Keratinocyte (primary cell): ENCODE measurements around the gene FBLN1. TPM values are rescaled to one million over a fixed set of nuclear protein-coding genes. Genes with fewer than 3 reads are reported as not detected.
"Not testable (repeated sequence)": the region's sequence is repeated elsewhere in the genome, so short reads cannot be mapped to it uniquely, and the experiment has no call there.

Experiments used
- DNase-seq: peaks from one replicate; pipeline ENCODE4 v3.0.0-alpha.2; 2011; ENCODE audit warnings: low read depth, missing footprints, low spot score
- FAIRE-seq: peaks from 2 replicates; lab custom pipeline; 2011; peaks lifted over from hg19 to GRCh38; lab: Jason Lieb, UNC
- H2AFZ ChIP-seq: 2 replicates; pipeline ENCODE4 v1.6.0; 2012; ENCODE audit warnings: low read length, control low read depth, inconsistent platforms; ENCODE audit not compliant: control insufficient read depth
- H3K27ac ChIP-seq: 2 replicates; pipeline ENCODE4 v1.5.1; 2011; ENCODE audit warnings: low read length; ENCODE audit not compliant: control insufficient read depth, insufficient read depth
- H3K27me3 ChIP-seq: 3 replicates; pipeline ENCODE4 v1.6.0; 2011; ENCODE audit warnings: low read length; ENCODE audit not compliant: control insufficient read depth, insufficient read depth; ENCODE audit errors: extremely low read depth
- H3K36me3 ChIP-seq, 2 experiments: 2 replicates in 1 of 2; 3 replicates in 1 of 2; pipeline ENCODE4 v1.5.1; 2011; ENCODE audit warnings: low read length in 2 of 2, mild to moderate bottlenecking in 1 of 2; ENCODE audit not compliant: control insufficient read depth in 2 of 2, insufficient read depth in 2 of 2; ENCODE audit errors: extremely low read depth in 1 of 2
- H3K4me1 ChIP-seq: 3 replicates; pipeline ENCODE4 v1.5.1; 2011; ENCODE audit warnings: low read length; ENCODE audit not compliant: control insufficient read depth, insufficient read depth; ENCODE audit errors: extremely low read depth
- H3K4me2 ChIP-seq: 3 replicates; pipeline ENCODE4 v1.6.0; 2011; ENCODE audit warnings: low read depth, low read length; ENCODE audit not compliant: control insufficient read depth, insufficient read depth; ENCODE audit errors: extremely low read depth
- H3K4me3 ChIP-seq, 3 experiments: fragments of 200-600 bp in 1 of 3; sonication (generic) in 1 of 3; 2 replicates in 2 of 3; 3 replicates in 1 of 3; pipeline ENCODE4 v1.5.1; 2011 to 2016; ENCODE audit warnings: low read length in 3 of 3, mild to moderate bottlenecking in 3 of 3, control low read depth in 2 of 3, inconsistent platforms in 1 of 3, low read depth in 1 of 3, mixed read lengths in 1 of 3, mixed run types in 1 of 3, moderate library complexity in 1 of 3; ENCODE audit not compliant: control insufficient read depth in 2 of 3, insufficient read depth in 2 of 3; ENCODE audit errors: extremely low read depth in 1 of 3
- H3K79me2 ChIP-seq: 2 replicates; pipeline ENCODE4 v1.6.0; 2012; ENCODE audit warnings: low read length; ENCODE audit not compliant: control insufficient read depth, insufficient read depth
- H3K9ac ChIP-seq: 3 replicates; pipeline ENCODE4 v1.6.0; 2011; ENCODE audit warnings: low read length; ENCODE audit not compliant: control insufficient read depth, insufficient read depth; ENCODE audit errors: extremely low read depth
- H3K9me1 ChIP-seq: 3 replicates; pipeline ENCODE4 v1.6.0; 2011; ENCODE audit warnings: low read length; ENCODE audit not compliant: control insufficient read depth, insufficient read depth; ENCODE audit errors: extremely low read depth
- H3K9me3 ChIP-seq: 2 replicates; pipeline ENCODE4 v1.5.1; 2012; ENCODE audit warnings: low read depth, low read length; ENCODE audit not compliant: control insufficient read depth
- H4K20me1 ChIP-seq: 3 replicates; pipeline ENCODE4 v1.6.0; 2011; ENCODE audit warnings: low read length; ENCODE audit not compliant: control insufficient read depth, insufficient read depth; ENCODE audit errors: extremely low read depth
- EZH2 ChIP-seq: IDR thresholded peaks from one replicate; pipeline ENCODE4 v1.6.1; 2012; ENCODE audit warnings: inconsistent platforms, mild to moderate bottlenecking, low read length, moderate library complexity
- dilution Hi-C: fragments of 300-500 bp; cut with MboI; formaldehyde crosslinking; loops from one replicate; pipeline ENCODE4 v1.7.0; 2020; ENCODE audit warnings: low sequenced_read_pairs; ENCODE audit not compliant: extremely low pct_ligation_motif_present
- polyA plus RNA-seq, 5 experiments: library from polyadenylated mRNA; depleted of rRNA in 3 of 5; stranded (reverse) in 3 of 5; stranded (forward) in 1 of 5; unstranded in 1 of 5; fragments of >200 nt; gene quantifications; 1 replicate in 1 of 5; 2 replicates in 3 of 5; 3 replicates in 1 of 5; pipeline versions ENCODE4 v1.2.1 to v1.2.3, GENCODE V29; 2011 to 2012; ENCODE audit warnings: missing spikeins in 2 of 5, low read depth in 1 of 5, low replicate concordance in 1 of 5
- TF ChIP-seq, protein P1 (sequence below), 3 experiments: IDR thresholded peaks in 1 of 3; conservative IDR thresholded peaks in 1 of 3; optimal IDR thresholded peaks in 1 of 3; 2 replicates in 2 of 3; 3 replicates in 1 of 3; pipeline versions ENCODE3 to v1.5.1; 2011; ENCODE audit warnings: low read length in 3 of 3, mild to moderate bottlenecking in 3 of 3, moderate library complexity in 2 of 3, control low read depth in 1 of 3, inconsistent platforms in 1 of 3; ENCODE audit not compliant: insufficient read depth in 2 of 3; ENCODE audit errors: extremely low read depth in 1 of 3

Gene FBLN1
- polyA plus RNA-seq, 1 donor (not counting 4 experiments of a cell fraction or from before 2014, with no cell fraction given): 13.7 TPM

DNA sequence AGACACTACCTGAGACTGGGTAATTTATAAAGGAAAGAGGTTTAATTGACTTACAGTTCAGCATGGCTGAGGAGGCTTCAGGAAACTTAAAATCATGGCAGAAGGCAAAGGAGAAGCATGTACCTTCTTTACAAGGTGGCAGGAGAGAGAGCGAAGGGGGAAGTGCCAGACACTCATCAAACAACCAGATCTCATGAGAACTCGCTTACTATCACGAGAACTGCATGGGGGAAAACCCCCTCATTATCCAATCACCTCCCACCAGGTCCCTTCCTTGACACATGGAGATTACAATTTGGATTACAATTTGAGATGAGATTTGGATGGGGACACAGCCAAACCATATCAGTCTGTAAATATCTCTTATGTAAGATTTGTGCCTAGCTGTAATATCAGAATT is 118.0 kb downstream of the FBLN1 start:
- FAIRE-seq (no peak), DNase-seq (no peak)
- H3K27ac ChIP-seq: no peak overlapping the region
- no peak overlapping the region for H3K4me2 ChIP-seq
- H3K9me3 ChIP-seq: no peaks in the 10 kb centered on the region
- no peaks in the 10 kb centered on the region for H3K36me3 ChIP-seq
- H3K9me1 ChIP-seq: no peaks in the 10 kb centered on the region
- TF ChIP-seq, protein P1, sequence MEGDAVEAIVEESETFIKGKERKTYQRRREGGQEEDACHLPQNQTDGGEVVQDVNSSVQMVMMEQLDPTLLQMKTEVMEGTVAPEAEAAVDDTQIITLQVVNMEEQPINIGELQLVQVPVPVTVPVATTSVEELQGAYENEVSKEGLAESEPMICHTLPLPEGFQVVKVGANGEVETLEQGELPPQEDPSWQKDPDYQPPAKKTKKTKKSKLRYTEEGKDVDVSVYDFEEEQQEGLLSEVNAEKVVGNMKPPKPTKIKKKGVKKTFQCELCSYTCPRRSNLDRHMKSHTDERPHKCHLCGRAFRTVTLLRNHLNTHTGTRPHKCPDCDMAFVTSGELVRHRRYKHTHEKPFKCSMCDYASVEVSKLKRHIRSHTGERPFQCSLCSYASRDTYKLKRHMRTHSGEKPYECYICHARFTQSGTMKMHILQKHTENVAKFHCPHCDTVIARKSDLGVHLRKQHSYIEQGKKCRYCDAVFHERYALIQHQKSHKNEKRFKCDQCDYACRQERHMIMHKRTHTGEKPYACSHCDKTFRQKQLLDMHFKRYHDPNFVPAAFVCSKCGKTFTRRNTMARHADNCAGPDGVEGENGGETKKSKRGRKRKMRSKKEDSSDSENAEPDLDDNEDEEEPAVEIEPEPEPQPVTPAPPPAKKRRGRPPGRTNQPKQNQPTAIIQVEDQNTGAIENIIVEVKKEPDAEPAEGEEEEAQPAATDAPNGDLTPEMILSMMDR (optimal IDR thresholded peaks at IDR 0.05 in 1 of 3, IDR thresholded peaks at IDR 0.05 in 1 of 3, conservative IDR thresholded peaks at IDR 0.05 in 1 of 3; ENCODE audit: extremely low read depth in 1 of 3, insufficient read depth in 2 of 3, low read length in 3 of 3): no peak
- no peak for TF ChIP-seq EZH2
- H3K27me3 ChIP-seq: no peaks in the 10 kb centered on the region
- no peaks in the 10 kb centered on the region for H4K20me1 ChIP-seq
- H3K4me1 ChIP-seq: peaks cover 18% of the 10 kb centered on the region
- no peak overlapping the region for H3K9ac ChIP-seq
- H2AFZ ChIP-seq: no peak overlapping the region
- dilution Hi-C loops: no loop called here
- H3K79me2 ChIP-seq: no peaks in the 10 kb centered on the region
- H3K4me3 ChIP-seq: no peak overlapping the region

DNA sequence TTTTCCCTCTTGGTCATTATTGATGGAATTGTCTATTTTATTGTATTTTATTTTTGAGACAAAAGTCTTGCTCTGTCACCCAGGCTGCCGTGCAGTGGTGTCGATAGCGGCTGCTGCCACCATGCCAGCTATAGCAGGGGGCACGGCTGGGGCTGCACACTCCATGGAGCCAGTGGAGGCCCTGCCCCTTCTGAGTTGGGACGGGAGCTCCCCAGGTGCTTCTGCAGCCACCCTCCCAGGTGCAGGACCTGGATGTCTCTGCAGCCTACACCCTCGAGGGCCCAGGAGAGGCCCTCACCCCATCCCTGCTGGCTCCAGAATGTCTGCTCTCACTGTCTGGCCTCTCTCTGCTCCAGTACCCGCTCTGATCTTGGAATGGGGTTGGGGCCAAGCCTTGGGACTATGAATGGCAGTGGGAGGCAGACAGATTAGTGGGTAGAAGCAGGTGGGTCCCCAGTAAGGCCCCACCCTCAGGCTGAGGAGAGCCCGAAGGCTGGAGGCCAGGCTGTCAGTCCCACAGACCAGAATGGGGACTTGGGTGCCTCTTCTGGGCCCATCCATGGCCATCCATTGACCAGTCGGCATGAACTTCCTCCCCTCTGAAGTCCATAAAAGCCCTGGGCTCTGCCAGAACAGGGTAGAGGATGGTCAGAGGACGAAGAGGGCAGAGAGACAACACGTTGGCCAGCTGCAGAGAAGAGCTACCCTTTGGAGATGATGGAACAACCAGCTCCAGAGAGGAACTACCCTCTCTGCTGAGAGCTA is 119.3 kb downstream of the FBLN1 start:
- no peaks in the 10 kb centered on the region for H3K79me2 ChIP-seq
- H3K9ac ChIP-seq: no peak overlapping the region
- no peaks in the 10 kb centered on the region for H3K27me3 ChIP-seq
- no peaks in the 10 kb centered on the region for H3K9me1 ChIP-seq
- DNase-seq (no peak), FAIRE-seq (no peak)
- H4K20me1 ChIP-seq: no peaks in the 10 kb centered on the region
- H3K27ac ChIP-seq: no peak overlapping the region
- no peaks in the 10 kb centered on the region for H3K36me3 ChIP-seq
- TF ChIP-seq EZH2: no peak
- TF ChIP-seq, protein P1 (optimal IDR thresholded peaks at IDR 0.05 in 1 of 3, IDR thresholded peaks at IDR 0.05 in 1 of 3, conservative IDR thresholded peaks at IDR 0.05 in 1 of 3; ENCODE audit: extremely low read depth in 1 of 3, insufficient read depth in 2 of 3, low read length in 3 of 3): no peak
- H3K4me1 ChIP-seq: peaks cover 28% of the 10 kb centered on the region
- H3K4me2 ChIP-seq: no peak overlapping the region
- H3K9me3 ChIP-seq: no peaks in the 10 kb centered on the region
- no peak overlapping the region for H2AFZ ChIP-seq
- H3K4me3 ChIP-seq: no peak overlapping the region
- dilution Hi-C loops: no loop called here

DNA sequence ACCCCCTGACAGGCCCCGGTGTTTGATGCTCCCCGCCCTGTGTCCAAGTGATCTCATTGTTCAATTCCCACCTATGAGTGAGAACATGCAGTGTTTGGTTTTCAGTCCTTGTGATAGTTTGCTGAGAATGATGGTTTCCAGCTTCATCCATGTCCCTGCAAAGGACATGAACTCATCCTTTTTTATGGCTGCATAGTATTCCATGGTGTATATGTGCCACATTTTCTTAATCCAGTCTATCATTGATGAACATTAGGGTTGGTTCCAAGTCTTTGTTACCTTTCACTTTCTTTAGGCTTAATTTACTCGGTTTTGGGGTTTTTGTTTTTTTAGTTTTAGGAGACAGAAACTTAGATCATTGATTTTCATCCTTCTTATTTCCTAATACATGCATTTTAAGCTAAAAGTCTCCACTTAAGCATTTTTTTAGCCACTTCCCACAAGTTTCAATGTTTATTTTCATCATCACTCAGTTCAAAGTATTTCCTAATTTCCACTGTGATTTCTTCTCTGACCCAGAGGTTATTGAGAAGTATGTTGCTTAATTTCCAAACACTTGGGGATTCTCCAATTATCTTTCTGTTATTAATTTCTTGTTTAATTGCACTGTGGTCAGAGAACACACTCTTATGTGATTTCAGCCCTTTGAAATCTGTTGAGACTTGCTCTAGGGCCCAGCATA is 120.9 kb downstream of the FBLN1 start:
- dilution Hi-C loops, H3K79me2 ChIP-seq, H3K4me2 ChIP-seq, H3K4me3 ChIP-seq, H2AFZ ChIP-seq, H3K9ac ChIP-seq, DNase-seq, H3K27ac ChIP-seq, H4K20me1 ChIP-seq, H3K36me3 ChIP-seq, H3K9me3 ChIP-seq, H3K9me1 ChIP-seq, FAIRE-seq, H3K27me3 ChIP-seq: not testable (repeated sequence)
- peaks cover 26% of the 10 kb centered on the region for H3K4me1 ChIP-seq
